ENCODE results near the gene IVD. TPM values are rescaled to one million over a fixed set of nuclear protein-coding genes. Genes with fewer than 3 reads are reported as not detected.

Gene IVD
- polyA plus RNA-seq, 4 donors, result 20.0 to 58.3 (median 38.0) TPM

- DNase-seq (no peak), FAIRE-seq (no peak)
- Histone ChIP-seq H3K36me3 (ENCODE audit: control insufficient read depth in 3 of 3, insufficient read depth in 2 of 3, low read depth in 1 of 3, low read length in 3 of 3) (peaks cover 0 to 10% (median 4%) of the 10 kb centered on the region in 3 donors), H3K27ac (ENCODE audit: low read depth in 1 of 3, low read length in 2 of 3) (no peak overlapping the region), H3K4me3 (ENCODE audit: low read depth in 1 of 3, low read length in 3 of 3) (no peak overlapping the region), H3K4me1 (ENCODE audit: control insufficient read depth in 3 of 3, insufficient read depth in 2 of 3, low read depth in 1 of 3, low read length in 2 of 3) (peaks cover 0 to 4% (median 0%) of the 10 kb centered on the region in 3 donors), H3K9me3 (ENCODE audit: control insufficient read depth in 2 of 2, insufficient read depth in 1 of 2, low read depth in 1 of 2, low read length in 1 of 2) (no peaks in the 10 kb centered on the region), H3K27me3 (ENCODE audit: control insufficient read depth in 3 of 3, insufficient read depth in 3 of 3, low read length in 3 of 3) (no peaks in the 10 kb centered on the region)
- 85 to 93% (median 89%) methylated on average over 8 of the region's 8 CpGs for WGBS, 3 donors
These were observed 7.7 kb upstream of the IVD start for GRCh38 chr15:40397688-40398412.

GRCh38 chr15:40398413-40398873, 7.2 kb upstream of the IVD start:
- Histone ChIP-seq H3K4me1 (ENCODE audit: control insufficient read depth in 3 of 3, insufficient read depth in 2 of 3, low read depth in 1 of 3, low read length in 2 of 3) (peaks cover 0 to 3% (median 0%) of the 10 kb centered on the region in 3 donors), H3K27ac (ENCODE audit: low read depth in 1 of 3, low read length in 2 of 3) (no peak overlapping the region), H3K9me3 (ENCODE audit: control insufficient read depth in 2 of 2, insufficient read depth in 1 of 2, low read depth in 1 of 2, low read length in 1 of 2) (no peaks in the 10 kb centered on the region), H3K36me3 (ENCODE audit: control insufficient read depth in 3 of 3, insufficient read depth in 2 of 3, low read depth in 1 of 3, low read length in 3 of 3) (peaks cover 0 to 10% (median 0%) of the 10 kb centered on the region in 3 donors), H3K4me3 (ENCODE audit: low read depth in 1 of 3, low read length in 3 of 3) (no peak overlapping the region), H3K27me3 (ENCODE audit: control insufficient read depth in 3 of 3, insufficient read depth in 3 of 3, low read length in 3 of 3) (no peaks in the 10 kb centered on the region)
- FAIRE-seq (no peak), DNase-seq (no peak)
- 44 to 67% (median 55%) methylated on average over 4 of the region's 4 CpGs for WGBS, 3 donors

DNA sequence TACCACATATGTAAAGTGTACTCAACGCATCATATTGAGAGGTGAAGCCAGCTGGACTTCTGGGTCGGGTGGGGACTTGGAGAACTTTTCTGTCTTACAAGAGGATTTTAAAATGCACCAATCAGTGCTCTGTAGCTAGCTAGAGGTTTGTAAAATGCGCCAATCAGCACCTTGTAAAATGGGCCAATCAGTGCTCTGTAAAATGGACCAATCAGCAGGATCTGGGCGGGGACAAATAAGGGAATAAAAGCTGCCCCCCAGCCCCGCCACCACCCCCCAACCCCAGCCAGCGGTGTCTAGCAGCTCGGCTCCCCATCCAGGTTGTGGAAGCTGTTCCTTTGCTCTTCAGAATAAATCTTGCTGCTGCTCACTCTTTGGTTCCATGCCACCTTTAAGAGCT, 6.2 kb upstream of the IVD start:
- H3K4me1 ChIP-seq (ENCODE audit: control insufficient read depth in 3 of 3, insufficient read depth in 2 of 3, low read depth in 1 of 3, low read length in 2 of 3), result no peaks in the 10 kb centered on the region
- FAIRE-seq, result no peak
- H3K36me3 ChIP-seq (ENCODE audit: control insufficient read depth in 3 of 3, insufficient read depth in 2 of 3, low read depth in 1 of 3, low read length in 3 of 3), result peaks cover 0 to 6% (median 0%) of the 10 kb centered on the region in 3 donors
- H3K9me3 ChIP-seq (ENCODE audit: control insufficient read depth in 2 of 2, insufficient read depth in 1 of 2, low read depth in 1 of 2, low read length in 1 of 2), result no peaks in the 10 kb centered on the region
- H3K27me3 ChIP-seq (ENCODE audit: control insufficient read depth in 3 of 3, insufficient read depth in 3 of 3, low read length in 3 of 3), result no peaks in the 10 kb centered on the region
- no peak overlapping the region for H3K4me3 ChIP-seq (ENCODE audit: low read depth in 1 of 3, low read length in 3 of 3)
- H3K27ac ChIP-seq (ENCODE audit: low read depth in 1 of 3, low read length in 2 of 3), result no peak overlapping the region
- DNase-seq, result no peak
- 85 to 90% (median 87%) methylated on average over 7 of the region's 7 CpGs for WGBS, 3 donors

DNA sequence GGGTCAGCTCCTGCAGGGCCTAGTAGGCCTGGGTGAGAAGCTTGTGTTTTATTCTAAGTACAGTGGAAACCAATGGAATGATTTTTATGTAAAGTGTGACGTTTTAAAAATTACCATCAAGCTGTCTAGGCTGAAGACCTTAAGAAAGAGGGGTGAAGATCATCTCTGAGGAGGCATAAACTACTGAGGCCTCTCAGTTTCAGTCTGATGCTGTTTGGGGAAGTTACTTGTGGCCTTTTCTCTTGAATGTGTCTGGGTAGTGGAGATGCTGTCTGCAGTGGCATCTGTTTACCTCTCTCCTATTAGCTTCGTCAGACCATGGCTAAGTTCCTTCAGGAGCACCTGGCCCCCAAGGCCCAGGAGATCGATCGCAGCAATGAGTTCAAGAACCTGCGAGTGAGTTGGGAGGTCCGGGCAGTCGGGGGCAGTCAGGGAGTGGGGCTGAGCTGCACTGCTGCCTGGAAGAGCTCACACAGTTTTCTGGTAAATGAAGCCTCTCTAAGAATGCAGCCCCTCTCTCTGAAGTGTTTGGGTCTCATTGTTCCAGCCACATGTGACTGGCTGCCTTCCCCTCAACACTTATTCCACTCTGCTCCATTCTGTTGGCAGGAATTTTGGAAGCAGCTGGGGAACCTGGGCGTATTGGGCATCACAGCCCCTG, 1.9 kb downstream of the IVD start:
- Histone ChIP-seq H3K4me1 (ENCODE audit: control insufficient read depth in 3 of 3, insufficient read depth in 2 of 3, low read depth in 1 of 3, low read length in 2 of 3) (peaks cover 0 to 13% (median 8%) of the 10 kb centered on the region in 3 donors), H3K27me3 (ENCODE audit: control insufficient read depth in 3 of 3, insufficient read depth in 3 of 3, low read length in 3 of 3) (no peaks in the 10 kb centered on the region), H3K4me3 (ENCODE audit: low read depth in 1 of 3, low read length in 3 of 3) (no peak overlapping the region), H3K9me3 (ENCODE audit: control insufficient read depth in 2 of 2, insufficient read depth in 1 of 2, low read depth in 1 of 2, low read length in 1 of 2) (no peaks in the 10 kb centered on the region), H3K27ac (ENCODE audit: low read depth in 1 of 3, low read length in 2 of 3) (no peak overlapping the region), H3K36me3 (ENCODE audit: control insufficient read depth in 3 of 3, insufficient read depth in 2 of 3, low read depth in 1 of 3, low read length in 3 of 3) (peaks cover 3 to 35% (median 5%) of the 10 kb centered on the region in 3 donors)
- no peak for DNase-seq
- no peak for FAIRE-seq
- 79 to 80% (median 80%) methylated on average over 8 of the region's 8 CpGs for WGBS, 3 donors

DNA sequence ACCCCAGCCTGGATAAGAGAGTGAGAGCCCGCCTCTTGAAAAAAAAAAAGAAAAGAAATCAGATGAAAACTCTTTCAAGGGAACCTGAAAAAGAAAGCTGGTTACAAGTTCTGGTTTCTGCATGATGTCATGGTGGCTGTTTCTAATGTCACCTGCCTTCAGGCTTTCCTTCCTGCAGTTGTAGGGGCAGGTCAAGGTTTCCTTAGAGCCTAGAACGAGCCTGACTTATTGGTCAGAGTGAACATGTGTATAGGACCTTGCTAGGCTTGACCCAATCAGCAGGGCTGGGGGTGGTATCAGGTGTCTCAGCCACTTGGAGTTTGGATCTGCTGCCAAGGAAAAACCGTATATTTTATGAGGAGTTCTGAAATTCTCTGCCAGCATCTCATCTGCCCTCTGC, 3.8 kb downstream of the IVD start:
- WGBS, 3 donors, result 47 to 69% (median 66%) methylated on average over 3 of the region's 3 CpGs
- no peak for FAIRE-seq
- DNase-seq, result no peak
- Histone ChIP-seq H3K9me3 (ENCODE audit: control insufficient read depth in 2 of 2, insufficient read depth in 1 of 2, low read depth in 1 of 2, low read length in 1 of 2) (no peaks in the 10 kb centered on the region), H3K4me3 (ENCODE audit: low read depth in 1 of 3, low read length in 3 of 3) (no peak overlapping the region), H3K4me1 (ENCODE audit: control insufficient read depth in 3 of 3, insufficient read depth in 2 of 3, low read depth in 1 of 3, low read length in 2 of 3) (peaks cover 0 to 17% (median 8%) of the 10 kb centered on the region in 3 donors), H3K36me3 (ENCODE audit: control insufficient read depth in 3 of 3, insufficient read depth in 2 of 3, low read depth in 1 of 3, low read length in 3 of 3) (peaks cover 5 to 53% (median 7%) of the 10 kb centered on the region in 3 donors), H3K27me3 (ENCODE audit: control insufficient read depth in 3 of 3, insufficient read depth in 3 of 3, low read length in 3 of 3) (no peaks in the 10 kb centered on the region), H3K27ac (ENCODE audit: low read depth in 1 of 3, low read length in 2 of 3) (no peak overlapping the region)

GRCh38 chr15:40410476-40410875, 4.9 kb downstream of the IVD start:
- Histone ChIP-seq H3K27ac (ENCODE audit: low read depth in 1 of 3, low read length in 2 of 3) (no peak overlapping the region), H3K36me3 (ENCODE audit: control insufficient read depth in 3 of 3, insufficient read depth in 2 of 3, low read depth in 1 of 3, low read length in 3 of 3) (peaks cover 6 to 64% (median 7%) of the 10 kb centered on the region in 3 donors), H3K4me3 (ENCODE audit: low read depth in 1 of 3, low read length in 3 of 3) (no peak overlapping the region), H3K27me3 (ENCODE audit: control insufficient read depth in 3 of 3, insufficient read depth in 3 of 3, low read length in 3 of 3) (no peaks in the 10 kb centered on the region), H3K4me1 (ENCODE audit: control insufficient read depth in 3 of 3, insufficient read depth in 2 of 3, low read depth in 1 of 3, low read length in 2 of 3) (peaks cover 0 to 17% (median 5%) of the 10 kb centered on the region in 3 donors), H3K9me3 (ENCODE audit: control insufficient read depth in 2 of 2, insufficient read depth in 1 of 2, low read depth in 1 of 2, low read length in 1 of 2) (no peaks in the 10 kb centered on the region)
- FAIRE-seq (no peak), DNase-seq (no peak)
- WGBS, 3 donors, result 96 to 98% (median 98%) methylated on average over 11 of the region's 11 CpGs

DNA sequence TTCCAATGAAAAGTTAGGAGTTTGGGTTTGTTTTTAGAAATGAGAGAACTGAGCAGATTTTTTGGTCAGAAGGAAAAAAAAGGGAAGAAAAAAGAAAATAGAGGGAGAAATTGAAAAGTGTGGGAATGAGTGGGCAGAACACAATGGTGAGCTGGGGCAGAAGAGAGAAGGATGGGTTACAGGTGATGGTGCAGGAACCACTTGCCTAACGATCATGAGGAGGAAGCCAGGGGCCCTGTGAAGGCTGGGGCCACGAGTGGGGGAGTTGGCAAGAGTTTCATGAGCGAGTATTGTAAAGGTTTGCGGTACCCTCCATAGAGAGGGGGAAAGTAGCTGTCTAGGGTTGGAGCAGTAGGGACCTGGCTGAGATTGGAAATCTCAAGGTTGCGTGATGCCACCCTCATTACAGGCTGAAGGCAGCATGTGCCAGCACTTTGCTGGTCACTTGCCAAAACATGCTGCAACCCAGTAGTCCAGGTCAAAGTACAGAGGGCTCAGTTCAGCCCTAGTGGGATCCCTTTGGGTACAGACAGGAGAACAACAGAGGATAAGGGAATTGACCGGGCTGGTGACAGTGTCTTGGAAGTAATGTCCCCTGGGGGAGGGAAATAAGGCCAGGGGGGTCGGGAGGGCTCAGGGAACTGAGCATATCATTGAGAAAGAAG, 6.6 kb downstream of the IVD start:
- peak overlapping the region in 1 of 3 donors; percentile 45 for H3K27ac ChIP-seq (ENCODE audit: low read depth in 1 of 3, low read length in 2 of 3)
- WGBS, 3 donors, result 15 to 65% (median 36%) methylated on average over 7 of the region's 7 CpGs
- H3K4me3 ChIP-seq (ENCODE audit: low read depth in 1 of 3, low read length in 3 of 3), result no peak overlapping the region
- peaks cover 0 to 9% (median 0%) of the 10 kb centered on the region in 3 donors for H3K4me1 ChIP-seq (ENCODE audit: control insufficient read depth in 3 of 3, insufficient read depth in 2 of 3, low read depth in 1 of 3, low read length in 2 of 3)
- no peaks in the 10 kb centered on the region for H3K9me3 ChIP-seq (ENCODE audit: control insufficient read depth in 2 of 2, insufficient read depth in 1 of 2, low read depth in 1 of 2, low read length in 1 of 2)
- DNase-seq, result peak; percentile 77 to 97
- no peaks in the 10 kb centered on the region for H3K27me3 ChIP-seq (ENCODE audit: control insufficient read depth in 3 of 3, insufficient read depth in 3 of 3, low read length in 3 of 3)
- no peak for FAIRE-seq
- H3K36me3 ChIP-seq (ENCODE audit: control insufficient read depth in 3 of 3, insufficient read depth in 2 of 3, low read depth in 1 of 3, low read length in 3 of 3), result peaks cover 7 to 75% (median 7%) of the 10 kb centered on the region in 3 donors

GRCh38 chr15:40413036-40413435, 7.4 kb downstream of the IVD start:
- no peaks in the 10 kb centered on the region for H3K9me3 ChIP-seq (ENCODE audit: control insufficient read depth in 2 of 2, insufficient read depth in 1 of 2, low read depth in 1 of 2, low read length in 1 of 2)
- FAIRE-seq (no peak), DNase-seq (no peak)
- peaks cover 7 to 72% (median 7%) of the 10 kb centered on the region in 3 donors for H3K36me3 ChIP-seq (ENCODE audit: control insufficient read depth in 3 of 3, insufficient read depth in 2 of 3, low read depth in 1 of 3, low read length in 3 of 3)
- no peak overlapping the region for H3K4me3 ChIP-seq (ENCODE audit: low read depth in 1 of 3, low read length in 3 of 3)
- peaks cover 0 to 9% (median 0%) of the 10 kb centered on the region in 3 donors for H3K4me1 ChIP-seq (ENCODE audit: control insufficient read depth in 3 of 3, insufficient read depth in 2 of 3, low read depth in 1 of 3, low read length in 2 of 3)
- H3K27ac ChIP-seq (ENCODE audit: low read depth in 1 of 3, low read length in 2 of 3), result no peak overlapping the region
- H3K27me3 ChIP-seq (ENCODE audit: control insufficient read depth in 3 of 3, insufficient read depth in 3 of 3, low read length in 3 of 3), result no peaks in the 10 kb centered on the region
- WGBS, 3 donors, result 88 to 91% (median 90%) methylated on average over 9 of the region's 9 CpGs
